ENCODE data around the gene ACBD5.

DNA sequence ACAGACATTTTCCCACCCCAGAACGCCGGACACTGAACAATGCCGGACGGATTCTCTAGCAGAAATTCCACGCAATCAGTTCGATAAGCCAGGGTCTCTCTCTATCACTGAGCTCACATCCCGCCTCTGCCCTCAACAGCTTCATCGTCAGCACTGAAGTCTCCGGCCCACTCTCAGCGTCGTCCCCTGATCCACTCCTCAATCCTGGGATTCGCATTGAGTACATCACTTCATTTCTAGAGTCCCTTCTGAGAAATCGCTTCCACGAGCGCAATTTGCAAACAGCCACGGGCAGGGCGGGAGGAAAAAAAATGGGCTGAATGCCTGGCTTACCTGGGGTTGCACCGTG lies 86.8 kb downstream of the ACBD5 start:
- TF ChIP-seq EZH2phosphoT487 (IDR thresholded peaks at IDR 0.05; ENCODE audit: low read depth, severe bottlenecking, unreplicated experiment), result no peak
- TF ChIP-seq, protein P1, sequence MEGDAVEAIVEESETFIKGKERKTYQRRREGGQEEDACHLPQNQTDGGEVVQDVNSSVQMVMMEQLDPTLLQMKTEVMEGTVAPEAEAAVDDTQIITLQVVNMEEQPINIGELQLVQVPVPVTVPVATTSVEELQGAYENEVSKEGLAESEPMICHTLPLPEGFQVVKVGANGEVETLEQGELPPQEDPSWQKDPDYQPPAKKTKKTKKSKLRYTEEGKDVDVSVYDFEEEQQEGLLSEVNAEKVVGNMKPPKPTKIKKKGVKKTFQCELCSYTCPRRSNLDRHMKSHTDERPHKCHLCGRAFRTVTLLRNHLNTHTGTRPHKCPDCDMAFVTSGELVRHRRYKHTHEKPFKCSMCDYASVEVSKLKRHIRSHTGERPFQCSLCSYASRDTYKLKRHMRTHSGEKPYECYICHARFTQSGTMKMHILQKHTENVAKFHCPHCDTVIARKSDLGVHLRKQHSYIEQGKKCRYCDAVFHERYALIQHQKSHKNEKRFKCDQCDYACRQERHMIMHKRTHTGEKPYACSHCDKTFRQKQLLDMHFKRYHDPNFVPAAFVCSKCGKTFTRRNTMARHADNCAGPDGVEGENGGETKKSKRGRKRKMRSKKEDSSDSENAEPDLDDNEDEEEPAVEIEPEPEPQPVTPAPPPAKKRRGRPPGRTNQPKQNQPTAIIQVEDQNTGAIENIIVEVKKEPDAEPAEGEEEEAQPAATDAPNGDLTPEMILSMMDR (IDR thresholded peaks at IDR 0.05; ENCODE audit: poor library complexity), result no peak
- TF ChIP-seq EZH2 (IDR thresholded peaks at IDR 0.05; ENCODE audit: borderline replicate concordance), result no peak

Measured in hepatocyte (in vitro differentiated cells).